Posterior vena cava (tissue), 2 donors: ENCODE data around the gene ADAMTS12. TPM values are rescaled to one million over a fixed set of nuclear protein-coding genes. Genes with fewer than 3 reads are reported as not detected.
"Not testable (repeated sequence)": the region's sequence is repeated elsewhere in the genome, so short reads cannot be mapped to it uniquely, and the experiment has no call there.

Experiments used
- DNase-seq: peaks from one replicate; pipeline ENCODE4 v3.0.0-alpha.2; 2020; ENCODE audit warnings: low spot score
- intact Hi-C, 2 donors: fragments of 100-400 bp; cut with DNase I; formaldehyde crosslinking; loops; one replicate each; pipeline versions ENCODE4 v1.14.1 to v1.14.2; 2022 to 2023
- total RNA-seq, 2 donors: library from RNA; stranded (reverse); fragmentation: NEBNext Ultra II Directional; extraction: Animal tissue kit (Norgen Biotek cat#: 25700); gene quantifications; one replicate each; pipeline ENCODE4 v1.2.1, GENCODE V29; 2021
- donor health status: DM: yes; HTN: yes; CAD: no.
- donor health status: DM: yes; HTN: yes; CAD: no.

ADAMTS12 gene
- total RNA-seq, 2 donors from 2014 or later, result 5.9 to 7.1 TPM

DNA sequence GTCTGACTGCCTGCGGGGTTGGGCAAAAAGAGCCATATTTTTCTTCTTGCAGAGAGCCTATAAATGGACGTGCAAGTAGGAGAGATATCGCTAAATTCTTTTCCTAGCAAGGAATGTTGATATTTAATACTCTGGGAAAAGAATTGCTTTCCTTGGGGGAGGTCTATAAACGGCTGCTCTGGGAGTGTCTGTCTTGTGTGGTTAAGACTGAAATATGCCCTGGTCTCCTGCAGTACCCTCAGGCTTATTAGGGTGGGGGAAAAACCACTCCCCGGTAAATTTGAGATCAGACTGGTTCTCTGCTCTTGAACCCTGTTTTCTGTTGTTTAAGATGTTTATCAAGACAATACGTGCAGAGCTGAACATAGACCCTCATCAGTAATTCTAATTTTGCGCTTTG, 14.5 kb upstream of the ADAMTS12 start:
- DNase-seq, intact Hi-C loops: not testable (repeated sequence)

- DNase-seq, result no peak
- intact Hi-C loops, result no loop called here
These were observed 13.6 kb upstream of the ADAMTS12 start for GRCh38 chr5:33905381-33905780.

DNA sequence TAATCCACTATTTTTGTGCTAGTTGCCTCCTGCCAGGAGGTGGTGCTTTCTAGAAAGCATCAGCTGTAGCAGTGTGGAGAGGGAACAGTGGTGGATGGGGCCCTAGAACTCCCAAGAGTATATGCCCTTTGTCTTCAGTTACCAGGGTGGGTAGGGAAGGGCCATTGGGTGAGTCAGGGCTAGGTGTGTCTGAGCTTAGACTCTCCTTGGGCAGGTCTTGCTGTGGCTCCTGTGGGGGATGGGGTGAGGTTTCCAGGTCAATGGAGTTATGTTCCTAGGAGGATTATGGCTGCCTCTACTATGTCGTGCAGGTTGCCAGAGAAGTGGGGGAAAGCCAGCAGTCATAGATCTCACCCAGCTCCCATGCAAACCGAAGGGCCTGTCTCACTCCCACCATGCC, 11.3 kb upstream of the ADAMTS12 start:
- intact Hi-C loops, result no loop called here
- no peak for DNase-seq

DNA sequence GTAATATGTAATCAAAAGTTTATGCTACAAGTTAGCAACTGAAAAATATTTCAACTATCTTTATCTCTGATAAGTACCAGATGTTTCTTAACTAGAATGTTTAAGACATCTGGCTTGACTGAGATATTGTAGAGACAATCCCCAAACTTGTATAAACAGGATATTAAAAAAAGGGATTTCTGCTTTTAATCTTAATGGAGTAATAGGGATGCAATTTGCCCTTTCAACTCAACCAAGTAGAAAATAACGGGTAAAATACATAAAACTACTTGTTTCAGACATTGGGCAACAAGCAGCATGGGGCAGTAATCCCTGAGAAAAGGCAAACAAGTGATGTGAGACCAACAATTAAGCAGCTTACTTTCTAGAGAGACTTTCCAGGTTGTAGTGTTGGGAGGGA, 9.4 kb upstream of the ADAMTS12 start:
- intact Hi-C loops, result no loop called here
- DNase-seq, result no peak

DNA sequence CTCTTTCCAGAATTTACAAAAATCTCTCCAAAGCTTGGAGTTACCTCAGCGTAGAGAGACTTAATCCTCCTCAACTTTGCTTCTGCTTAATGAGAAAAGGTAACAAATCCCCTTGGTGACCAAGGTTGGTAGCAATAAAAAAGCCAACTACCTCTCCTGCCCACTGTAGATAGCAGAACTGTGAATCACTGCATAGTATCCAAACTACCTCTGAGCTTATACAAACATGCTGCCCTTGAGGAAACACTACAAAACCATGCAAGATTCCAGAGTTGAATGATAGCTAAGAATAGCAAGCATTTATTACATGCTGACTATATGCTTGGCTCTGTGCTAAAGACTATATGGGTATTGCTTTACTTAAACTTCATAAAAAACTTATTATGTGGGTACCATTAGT, 2.8 kb upstream of the ADAMTS12 start:
- intact Hi-C loops, result no loop called here
- DNase-seq, result no peak

- DNase-seq, result peak; percentile 82
- intact Hi-C loops, result no loop called here
These were observed 889 bp upstream of the ADAMTS12 start for GRCh38 chr5:33892620-33893137.

DNA sequence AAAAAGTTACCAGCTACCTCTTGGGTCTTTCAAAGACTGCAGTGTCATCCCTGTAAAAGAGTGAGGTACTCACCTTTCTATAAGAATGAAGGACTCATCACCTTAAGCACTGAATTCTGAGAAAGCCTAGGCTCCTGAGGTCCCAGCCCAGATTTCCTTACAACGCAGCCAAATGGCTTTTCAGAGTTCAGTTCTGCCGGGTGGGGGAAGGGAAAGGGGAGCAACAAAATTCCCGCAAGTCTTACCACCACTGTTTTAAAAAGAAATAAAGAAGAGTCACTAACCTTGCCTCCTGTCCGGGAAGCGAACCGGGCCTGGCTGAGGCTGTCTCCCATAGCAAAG, 373 bp downstream of the ADAMTS12 start:
- no peak for DNase-seq
- intact Hi-C loops, result no loop called here

- DNase-seq, result no peak
- intact Hi-C loops, result no loop called here
These were observed 1.4 kb downstream of the ADAMTS12 start for GRCh38 chr5:33890131-33891032.

DNA sequence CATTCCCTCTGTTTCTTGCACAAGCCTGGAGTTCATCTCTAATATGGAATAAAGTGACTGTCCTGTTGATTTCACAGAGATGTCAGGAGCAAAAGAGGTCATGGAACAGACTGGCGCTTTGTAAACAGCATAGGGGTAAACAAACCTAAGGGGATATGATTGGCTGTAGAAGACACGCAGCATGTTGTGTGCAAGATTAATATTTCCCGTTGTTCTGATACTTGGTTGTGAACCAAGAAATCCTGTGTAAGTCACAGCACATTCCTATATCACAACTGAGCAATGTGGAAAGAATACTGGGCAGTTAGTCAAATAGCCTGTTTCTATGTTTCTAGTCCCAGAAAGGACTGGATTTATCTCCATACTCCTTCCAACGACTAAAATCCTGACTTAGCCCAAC, 3.2 kb downstream of the ADAMTS12 start:
- intact Hi-C loops, result no loop called here
- DNase-seq, result no peak

GRCh38 chr5:33887268-33887667, 4.5 kb downstream of the ADAMTS12 start:
- intact Hi-C loops, result no loop called here

DNA sequence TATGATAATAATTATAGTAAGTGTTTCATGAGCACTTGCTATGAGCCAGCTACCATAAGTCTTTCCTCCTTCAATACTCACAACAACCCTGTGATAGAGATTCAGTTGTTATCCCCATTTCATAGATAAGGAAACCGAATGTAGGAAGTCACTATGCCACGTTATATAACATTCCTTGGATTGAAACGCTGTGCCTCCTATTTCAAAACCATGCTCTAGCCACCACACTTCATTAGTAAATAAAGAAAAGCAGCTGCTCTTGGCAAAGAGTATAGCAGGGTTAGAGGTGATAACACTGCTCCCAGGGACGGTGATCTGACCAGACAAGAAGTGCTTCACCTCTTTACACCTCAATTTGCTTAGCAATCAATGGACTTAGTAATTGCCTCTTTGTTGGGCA, 5.5 kb downstream of the ADAMTS12 start:
- DNase-seq, result no peak
- intact Hi-C loops, result no loop called here

More at GRCh38 chr5:33887268-33887667, 4.5 kb downstream of the ADAMTS12 start:
- DNase-seq, result no peak

DNA sequence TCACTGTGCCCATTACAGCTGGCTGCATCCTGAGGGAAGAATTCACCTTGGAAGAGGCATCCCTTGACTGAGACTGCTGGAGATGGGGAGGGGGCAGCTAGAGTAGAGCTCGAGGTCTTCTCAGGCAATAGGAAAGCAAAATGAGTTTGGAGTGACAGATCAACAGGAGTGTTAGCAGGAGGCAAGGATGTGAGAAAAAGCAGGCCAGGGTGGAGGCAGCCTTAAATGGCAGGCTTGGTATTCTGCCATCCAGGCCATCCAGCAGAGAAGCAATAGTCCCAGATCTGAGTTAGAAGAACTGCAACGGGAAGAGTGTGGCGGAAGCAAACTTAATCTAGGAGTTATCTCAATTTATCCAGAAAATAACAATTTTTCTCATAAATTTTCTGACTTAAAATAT, 6.1 kb downstream of the ADAMTS12 start:
- no peak for DNase-seq
- intact Hi-C loops, result no loop called here

DNA sequence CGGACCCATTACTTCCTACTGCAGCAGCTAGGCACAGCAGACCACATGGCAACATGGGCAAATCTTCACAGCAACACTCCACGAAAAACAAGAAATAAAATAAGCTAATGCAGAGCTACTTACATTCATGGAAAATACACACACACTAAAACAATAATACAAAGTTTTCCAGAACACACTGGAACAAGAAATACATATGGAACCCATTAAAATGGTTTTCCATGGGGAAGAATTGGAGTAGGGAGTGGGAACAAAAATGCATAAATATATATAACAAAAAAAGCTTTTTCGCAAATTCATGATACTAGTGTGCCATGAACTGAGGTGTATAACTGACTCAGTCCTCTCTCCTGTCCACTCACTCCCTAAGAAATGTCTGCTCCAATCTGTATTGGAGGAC, 8.3 kb downstream of the ADAMTS12 start:
- intact Hi-C loops, result loop anchor here in 1 of 2 donors (5.0 kb wide), 1 partner anchor 966 kb away; no protein-coding TSS in a partner anchor
- no peak for DNase-seq

DNA sequence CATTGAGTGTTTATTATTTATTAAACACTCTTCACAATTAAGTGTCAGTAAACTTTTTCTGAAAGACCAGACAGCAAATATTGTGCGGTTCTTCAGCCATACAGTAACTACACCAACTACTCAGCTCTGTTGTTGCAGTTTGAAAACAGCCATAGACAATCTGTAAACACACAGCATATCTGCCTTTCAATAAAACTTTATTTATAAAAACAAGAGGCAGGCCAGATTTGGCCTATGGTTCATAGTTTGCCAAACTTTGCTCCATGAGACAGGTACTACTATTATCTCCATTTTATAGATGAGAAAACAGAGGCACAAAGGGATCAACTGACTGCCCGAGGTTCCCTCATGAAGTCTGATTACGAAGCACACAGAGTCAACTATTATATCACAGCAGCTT, 11.5 kb downstream of the ADAMTS12 start:
- intact Hi-C loops, result loop anchor here in 1 of 2 donors (5.0 kb wide), 1 partner anchor 963 kb away; no protein-coding TSS in a partner anchor
- no peak for DNase-seq

- no peak for DNase-seq
- intact Hi-C loops, result no loop called here
These were observed 14.3 kb downstream of the ADAMTS12 start for GRCh38 chr5:33877449-33877848.

DNA sequence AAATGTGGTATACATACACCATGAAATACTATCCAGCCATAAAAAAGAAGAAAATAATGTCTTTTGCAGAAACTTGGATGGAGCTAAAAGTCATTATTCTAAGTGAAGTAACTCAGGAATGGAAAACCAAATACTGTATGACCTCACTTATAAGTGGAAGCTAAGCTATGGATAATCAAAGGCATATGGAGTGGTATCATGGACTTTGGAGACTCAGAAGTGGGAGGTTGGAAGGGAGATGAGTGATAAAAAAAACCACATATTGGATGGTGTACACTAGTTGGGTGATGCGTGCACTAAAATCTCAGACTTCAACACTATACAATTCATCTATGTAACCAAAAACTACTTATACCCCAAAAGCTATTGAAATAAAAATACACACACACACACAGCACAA, 24.5 kb downstream of the ADAMTS12 start:
- intact Hi-C loops, result no loop called here
- no peak for DNase-seq

GRCh38 chr5:33859177-33859576, 32.6 kb downstream of the ADAMTS12 start:
- DNase-seq, intact Hi-C loops: not testable (repeated sequence)

DNA sequence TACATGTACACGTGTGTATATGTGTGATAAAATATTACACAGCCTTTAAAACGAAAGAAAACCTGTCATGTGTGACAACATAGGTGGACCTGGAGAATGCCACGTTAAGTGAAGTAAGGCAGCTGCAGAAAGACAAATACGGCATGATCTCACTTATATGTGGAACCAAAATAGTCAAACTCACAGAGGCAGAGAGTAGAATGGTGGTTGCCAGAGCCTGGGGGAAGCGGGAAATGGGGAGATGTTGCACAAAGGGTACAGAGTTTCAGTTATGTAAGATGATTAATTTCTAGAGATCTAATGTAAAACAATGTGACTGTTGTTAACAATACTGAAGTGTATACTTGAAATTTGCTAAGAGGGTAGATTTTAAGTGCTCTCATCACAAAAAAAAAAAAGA, 34.8 kb downstream of the ADAMTS12 start:
- intact Hi-C loops, result no loop called here
- no peak for DNase-seq

DNA sequence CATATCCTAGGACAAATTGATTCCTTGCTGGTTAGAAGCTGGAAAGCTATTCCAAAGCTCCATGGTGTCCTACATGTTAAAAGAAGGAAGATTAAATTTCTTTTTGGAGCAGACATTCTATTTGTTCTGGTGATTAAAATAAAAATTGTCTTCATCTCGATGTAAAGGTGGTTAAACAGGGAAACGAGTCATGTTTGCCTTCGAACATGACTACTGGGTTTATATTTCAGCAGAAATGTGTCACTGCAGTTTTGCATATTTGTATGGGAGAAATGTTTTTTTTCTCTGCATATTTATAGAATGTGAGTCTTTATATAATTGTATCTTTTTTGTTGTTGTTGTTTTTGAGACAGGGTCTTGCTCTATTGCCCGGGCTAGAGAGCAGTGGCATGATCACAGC, 36.4 kb downstream of the ADAMTS12 start:
- no peak for DNase-seq
- intact Hi-C loops, result no loop called here

DNA sequence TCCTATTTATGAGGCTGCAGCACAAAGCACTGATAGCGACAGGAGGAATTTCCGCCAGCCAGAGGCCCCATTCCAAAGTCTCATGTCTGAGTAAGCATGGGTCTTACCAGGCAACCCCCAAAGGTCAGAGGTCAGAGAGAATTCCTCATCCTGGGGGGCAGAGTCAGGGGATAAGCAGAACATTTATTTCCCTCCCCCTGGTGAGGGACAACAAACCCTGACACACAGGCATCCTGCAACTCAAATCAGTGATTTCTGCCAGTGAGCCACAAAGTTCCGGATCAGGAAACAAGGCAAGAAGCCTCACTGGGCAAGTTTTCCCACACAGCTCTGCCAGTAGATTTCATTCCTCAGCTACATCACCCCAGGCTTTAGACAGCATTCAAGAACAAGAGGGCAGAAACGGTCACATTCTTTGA, 37.0 kb downstream of the ADAMTS12 start:
- intact Hi-C loops, result no loop called here
- peak; percentile 81 for DNase-seq

DNA sequence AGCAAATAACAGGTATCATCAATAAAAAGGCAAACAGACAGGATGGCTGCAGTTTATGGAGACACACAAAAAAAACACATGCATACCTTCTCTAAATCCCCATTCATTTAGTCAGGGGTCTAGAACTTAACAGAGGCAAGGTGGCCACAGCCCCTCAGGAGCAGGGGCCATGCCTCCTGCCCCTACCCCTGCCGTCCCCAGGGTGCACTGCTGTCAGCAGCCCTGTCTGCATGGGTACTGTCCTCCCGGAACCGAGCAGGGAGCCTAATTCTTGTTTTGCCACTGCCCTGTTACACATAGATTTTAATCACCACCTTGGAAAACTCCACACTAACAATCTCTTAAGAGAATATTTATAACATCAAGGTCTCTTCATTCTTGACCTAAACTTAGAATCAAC, 39.0 kb downstream of the ADAMTS12 start:
- no peak for DNase-seq
- intact Hi-C loops, result no loop called here
